ENCODE results near the gene MEG3.

Gene MEG3

DNA sequence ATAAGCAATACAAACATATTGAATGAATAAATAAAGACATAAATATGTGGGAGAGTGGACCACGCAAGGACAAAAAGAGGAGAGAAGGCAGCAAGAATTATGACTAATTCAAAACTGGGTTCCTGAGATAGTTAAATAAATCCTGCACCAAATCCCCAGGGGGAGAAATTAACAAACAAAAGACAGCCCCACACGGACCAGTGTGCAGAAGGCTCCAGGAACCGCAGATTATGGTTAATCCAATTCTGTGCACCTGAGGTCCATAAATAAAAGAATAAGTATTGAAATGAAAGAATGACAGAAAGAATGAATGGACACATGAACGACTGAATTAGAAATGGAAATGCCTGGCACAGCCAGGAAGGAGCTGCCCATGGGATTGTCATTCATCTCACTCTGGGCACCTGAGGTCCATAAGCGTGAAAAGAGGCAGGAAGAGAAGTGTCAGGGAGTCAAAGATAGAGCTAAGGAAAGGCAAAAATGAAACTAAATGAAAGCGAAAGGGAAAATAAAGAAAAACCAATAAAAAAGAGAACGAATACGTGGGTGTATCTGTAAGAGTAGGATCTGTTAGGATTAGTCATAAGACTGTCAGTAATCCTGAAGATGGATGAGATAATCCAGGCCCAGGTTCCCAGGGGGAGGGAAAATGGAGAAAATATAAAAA, 23.3 kb downstream of the MEG3 start:
- DNase-seq (ENCODE audit: low read depth), result no peak

DNA sequence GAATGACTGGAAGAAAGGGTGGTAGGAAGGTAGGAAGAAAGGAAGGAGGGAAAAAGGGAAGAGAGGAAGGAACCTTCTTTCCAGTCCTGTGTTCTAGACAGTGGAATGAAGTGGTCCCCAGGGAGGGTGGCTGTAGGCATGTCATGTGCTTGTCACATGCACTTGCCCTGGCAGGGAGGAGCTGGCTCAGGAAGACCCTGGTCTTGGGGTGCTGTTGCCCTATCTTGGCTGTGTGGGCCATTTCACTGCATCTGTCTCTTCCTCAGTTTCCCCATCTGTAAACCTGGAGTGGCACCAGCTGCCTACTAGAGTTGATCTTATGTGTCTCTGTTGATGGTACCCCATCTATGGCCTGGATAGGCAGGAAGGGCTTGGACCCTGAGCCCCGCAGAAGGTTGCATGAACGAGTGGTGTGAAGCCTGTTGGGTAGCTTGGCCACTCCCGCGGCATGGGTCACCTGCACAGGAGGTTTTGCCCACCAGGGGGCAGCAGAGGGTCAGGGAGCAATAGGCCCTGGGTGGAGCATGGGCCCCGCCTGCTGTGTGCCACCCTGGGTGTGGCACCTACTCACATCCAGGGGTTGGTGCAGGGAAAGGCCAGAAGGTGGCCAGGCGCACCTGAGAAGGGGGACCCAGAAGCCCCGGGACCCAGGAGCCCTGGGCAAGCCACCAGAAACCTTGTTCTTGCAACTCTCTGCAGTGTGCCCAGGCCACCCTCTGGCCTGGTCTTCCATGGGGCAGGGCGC, 25.1 kb downstream of the MEG3 start:
- DNase-seq (ENCODE audit: low read depth), result peak; percentile 74

DNA sequence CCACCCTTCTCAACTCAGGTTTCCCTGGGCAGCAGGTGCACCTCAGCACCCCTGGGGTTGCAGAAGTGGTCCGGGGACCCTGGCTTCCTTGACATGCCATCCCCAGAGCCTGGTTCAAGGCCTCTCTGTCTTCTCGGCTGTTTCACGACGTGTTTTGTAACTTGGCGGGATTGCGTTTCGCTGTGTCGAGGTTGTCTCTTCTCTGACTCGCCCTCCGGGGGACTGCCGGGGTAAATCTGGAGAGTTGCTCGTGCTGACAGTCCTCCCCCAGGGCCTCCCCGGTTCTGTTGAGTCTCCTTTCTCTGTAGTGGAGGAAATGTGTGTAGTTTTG, 25.6 kb downstream of the MEG3 start:
- no peak for DNase-seq (ENCODE audit: low read depth)

DNA sequence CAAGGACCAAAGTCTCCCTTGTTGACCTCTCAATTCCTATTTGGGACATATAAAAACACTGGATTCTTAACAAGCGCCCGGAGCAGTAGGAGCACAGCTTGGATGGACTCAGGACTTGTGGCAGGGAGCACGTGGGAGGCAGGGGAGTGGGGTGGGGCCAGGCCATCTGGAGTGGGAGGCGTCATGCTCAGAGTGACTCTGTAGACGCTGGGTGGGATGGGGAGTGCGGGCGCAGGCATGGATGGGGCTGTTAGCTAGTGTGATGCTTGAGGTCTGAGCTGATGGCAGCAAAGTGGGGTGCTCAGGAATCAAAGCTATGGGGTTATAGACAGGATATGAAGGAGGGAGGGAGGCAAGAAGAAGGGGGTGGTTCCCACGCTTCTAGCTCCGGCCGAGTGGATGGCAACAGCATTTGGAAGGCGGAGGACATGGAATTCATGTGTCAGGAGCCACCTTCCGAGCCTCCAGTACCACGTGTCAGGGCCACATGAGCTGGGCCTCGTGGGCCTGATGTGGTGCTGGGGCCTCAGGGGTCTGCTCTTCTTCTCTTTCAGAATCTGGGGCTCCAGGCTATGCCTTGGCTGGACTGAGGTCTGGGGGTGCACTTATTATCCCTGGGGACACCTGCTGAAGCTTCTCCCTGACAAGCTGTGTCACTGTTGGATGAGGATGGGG, 26.2 kb downstream of the MEG3 start:
- DNase-seq (ENCODE audit: low read depth), result no peak

DNA sequence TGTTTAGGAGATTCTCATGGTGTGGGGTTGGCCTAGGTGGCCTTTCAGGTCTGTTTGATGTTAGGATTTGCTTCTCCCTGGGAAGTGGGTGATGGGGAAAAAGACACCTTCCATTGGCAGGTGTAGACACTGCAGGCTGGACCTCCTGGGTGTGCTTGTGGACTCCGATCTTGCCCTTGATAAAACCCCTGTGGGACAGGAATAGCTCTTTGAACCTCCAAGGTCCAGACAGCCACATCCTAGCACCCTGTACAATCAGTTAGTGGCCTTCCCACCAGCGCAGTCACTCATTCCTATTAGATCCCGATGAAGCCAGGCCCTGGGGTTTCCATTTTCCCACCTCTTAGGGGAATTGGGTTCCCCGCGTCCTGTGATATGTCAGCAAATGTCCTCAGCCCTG, 28.5 kb downstream of the MEG3 start:
- no peak for DNase-seq (ENCODE audit: low read depth)

DNA sequence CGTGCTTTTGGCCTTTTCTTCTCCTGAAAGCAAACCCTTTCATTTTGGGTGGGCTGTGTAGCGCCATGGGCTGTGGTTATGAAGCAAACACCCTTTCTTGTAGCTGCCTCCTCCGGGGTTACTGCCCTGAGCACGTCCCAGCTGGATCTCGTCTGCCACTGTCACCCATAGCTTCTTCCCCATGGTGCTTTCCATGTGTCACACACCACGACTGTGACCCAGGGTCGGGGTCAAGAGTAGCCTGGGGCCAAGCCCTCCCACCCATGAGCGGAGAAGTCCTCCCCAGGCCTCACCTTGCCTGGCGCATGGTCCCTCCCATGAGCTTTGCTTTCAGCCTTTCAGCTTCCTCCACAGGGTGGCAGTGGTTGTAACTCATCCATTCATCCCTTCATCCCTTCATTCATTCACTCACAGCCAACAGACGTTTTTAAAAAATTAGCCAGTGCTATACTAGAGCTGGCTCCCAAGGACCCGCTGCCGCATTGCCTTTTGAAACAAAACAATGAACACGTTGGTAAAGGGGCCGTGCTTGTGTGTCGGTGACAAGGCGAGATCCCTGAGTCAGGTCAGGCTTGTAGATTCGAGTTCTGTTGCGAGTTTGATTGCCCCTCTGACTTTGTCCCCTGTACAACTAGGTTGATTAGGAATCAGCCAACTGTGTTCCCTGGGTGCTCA, 29.5 kb downstream of the MEG3 start:
- no peak for DNase-seq (ENCODE audit: low read depth)

DNA sequence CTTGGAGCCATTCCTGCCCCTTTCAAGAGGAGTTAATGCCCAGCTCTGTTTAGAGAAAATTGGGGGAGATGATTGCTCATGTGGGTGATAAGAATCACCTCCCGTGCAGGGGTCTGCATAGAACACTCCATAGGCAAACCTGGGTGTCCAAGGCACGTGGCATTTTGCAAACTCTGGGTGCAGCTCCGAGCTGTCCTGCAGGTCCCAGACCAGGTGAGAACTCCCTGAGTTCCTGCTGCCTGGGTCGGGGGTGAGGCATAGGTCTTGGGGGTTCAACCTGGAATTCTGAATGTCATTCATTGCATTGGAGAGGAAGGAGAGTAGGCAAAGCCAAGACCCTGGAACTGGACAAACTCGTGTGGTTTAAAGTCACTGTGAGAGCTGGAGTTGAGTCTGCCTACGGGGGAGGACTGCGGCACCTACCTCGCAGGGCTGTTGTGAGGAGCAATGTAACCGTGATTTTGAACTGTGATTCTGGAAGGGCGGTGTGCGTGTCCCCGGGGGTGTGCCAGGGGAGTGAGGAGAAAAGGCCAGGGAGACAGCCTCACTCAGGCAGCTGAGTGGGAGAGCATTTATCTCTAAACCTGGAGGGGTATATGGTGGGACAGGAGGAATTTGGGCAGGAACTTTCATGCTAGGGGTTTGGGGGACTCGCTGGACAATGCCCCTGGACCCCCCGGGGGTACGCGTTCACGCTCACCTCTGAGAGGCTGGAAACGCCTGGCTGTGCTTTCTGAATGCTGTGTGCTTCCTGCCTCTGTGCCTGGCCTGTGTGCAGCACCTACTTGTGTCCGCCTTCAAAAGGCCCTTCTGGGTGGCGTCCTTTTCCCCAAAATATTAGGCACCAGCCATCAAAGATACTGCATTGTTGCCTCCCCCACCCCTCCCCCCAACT, 30.4 kb downstream of the MEG3 start:
- DNase-seq (ENCODE audit: low read depth), result no peak

DNA sequence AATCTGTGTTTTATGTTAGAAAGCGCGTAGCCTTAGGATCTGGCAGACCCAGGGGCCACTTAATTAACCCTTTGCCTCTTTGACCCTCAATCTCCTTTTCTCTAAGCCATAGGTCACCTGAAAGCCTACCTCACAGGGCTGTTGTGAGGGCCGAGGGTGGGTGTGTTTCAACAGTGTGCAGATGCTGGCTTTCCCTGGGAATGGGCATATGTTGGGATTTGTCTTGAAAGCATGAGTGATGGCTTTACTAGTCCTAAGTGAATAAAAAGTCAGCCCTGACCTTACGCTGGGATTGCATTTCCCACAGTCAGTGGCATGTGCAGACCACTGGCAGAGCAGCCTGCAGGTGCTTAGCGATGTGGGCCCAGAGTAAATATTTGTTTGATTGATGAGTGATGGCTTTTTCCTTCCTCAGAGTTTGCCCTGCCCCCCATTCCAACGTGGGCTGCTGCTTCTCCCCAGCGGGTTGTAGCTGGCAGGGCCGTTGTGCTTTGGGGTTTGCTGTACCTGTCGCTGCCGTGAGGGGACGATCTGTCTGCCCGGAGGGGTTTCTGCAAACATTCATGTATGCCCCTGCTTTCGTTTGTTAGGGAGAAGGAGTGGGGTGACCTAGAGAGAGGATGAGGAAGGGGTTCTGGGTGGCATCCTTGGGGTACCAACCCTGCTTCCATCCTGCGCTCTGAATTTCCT, 31.5 kb downstream of the MEG3 start:
- no peak for DNase-seq (ENCODE audit: low read depth)

DNA sequence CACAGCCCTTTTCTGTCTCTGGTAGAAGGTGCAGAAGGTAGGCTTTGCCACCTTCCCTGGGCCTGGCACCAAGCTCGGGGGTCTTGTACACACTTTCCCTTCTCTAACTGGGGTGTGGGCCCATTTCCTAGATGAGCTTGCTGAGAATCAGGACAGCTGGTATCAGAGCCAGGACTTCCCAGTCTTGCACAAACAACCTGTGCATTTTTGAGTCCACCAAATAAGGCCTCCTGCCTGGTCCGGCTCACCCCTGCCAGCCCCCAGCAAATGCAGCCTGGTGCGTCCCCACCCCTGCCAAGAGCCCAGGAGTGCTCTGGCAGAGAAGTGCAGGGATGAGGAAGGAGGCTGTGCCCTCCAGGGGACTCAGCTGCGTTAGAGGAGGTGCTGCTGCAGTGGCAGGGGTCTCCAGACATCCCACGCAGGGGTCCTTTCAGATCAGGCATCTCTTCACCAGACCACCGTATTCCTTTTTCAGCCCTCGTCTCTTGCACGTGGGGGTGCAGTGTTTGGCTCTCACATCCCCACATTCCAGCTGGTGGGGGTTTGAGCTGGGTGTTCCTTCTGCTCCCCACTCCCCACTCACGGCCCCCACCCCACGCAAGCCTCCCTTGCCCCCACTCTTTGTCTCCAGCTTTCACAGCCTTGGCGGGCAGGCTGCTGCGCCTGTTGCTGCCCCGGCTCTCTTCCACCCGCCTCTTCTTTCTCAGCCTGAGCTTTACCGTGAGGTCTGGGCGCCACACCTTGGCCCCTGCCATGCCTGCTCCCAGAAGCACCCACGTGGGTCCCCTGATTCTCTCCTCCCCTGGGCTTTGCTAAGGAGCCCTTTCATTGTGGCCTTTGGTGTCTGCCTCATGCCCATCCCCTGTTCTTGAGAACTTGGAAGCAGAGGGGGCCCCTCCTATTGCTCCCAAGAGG, 32.3 kb downstream of the MEG3 start:
- no peak for DNase-seq (ENCODE audit: low read depth)

DNA sequence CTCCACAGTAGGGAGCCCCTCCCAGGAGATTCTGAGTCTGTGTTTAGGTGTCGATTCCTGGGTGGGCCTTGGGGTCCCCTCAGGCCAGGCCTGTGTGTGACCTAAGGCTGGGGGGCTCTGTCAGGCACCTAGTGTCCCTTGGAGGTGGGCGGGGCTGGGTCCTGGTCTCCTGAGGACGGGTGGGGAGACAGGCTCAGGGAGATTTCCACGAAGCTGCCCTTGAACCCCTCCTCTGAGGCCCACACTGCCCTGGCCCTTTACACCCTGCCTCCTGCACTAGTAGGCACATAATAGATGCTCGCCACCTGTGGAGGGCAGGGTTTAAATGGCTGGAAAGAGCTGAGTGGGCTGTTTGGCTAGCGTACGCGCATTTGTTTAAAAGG, 32.9 kb downstream of the MEG3 start:
- no peak for DNase-seq (ENCODE audit: low read depth)

DNA sequence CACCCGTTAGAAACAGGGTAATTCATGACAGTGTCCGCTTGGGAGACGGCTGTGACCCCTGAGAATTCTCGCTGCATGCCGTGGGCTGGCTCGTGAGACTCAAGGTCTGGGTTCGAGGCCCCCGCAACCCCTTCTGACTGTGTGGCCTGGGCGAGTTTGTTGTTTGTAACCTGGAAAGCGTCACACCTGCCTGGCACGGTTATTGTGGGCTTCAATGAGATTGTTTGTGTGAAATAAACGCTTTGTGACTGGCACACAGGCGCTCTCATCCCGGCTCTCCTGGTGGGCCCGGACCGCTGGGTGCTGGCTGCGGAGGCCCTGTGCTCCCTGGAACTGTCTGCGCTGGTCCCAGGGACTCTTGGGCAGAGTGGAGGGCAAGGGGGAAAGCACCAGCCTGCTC, 33.9 kb downstream of the MEG3 start:
- no peak for DNase-seq (ENCODE audit: low read depth)

DNA sequence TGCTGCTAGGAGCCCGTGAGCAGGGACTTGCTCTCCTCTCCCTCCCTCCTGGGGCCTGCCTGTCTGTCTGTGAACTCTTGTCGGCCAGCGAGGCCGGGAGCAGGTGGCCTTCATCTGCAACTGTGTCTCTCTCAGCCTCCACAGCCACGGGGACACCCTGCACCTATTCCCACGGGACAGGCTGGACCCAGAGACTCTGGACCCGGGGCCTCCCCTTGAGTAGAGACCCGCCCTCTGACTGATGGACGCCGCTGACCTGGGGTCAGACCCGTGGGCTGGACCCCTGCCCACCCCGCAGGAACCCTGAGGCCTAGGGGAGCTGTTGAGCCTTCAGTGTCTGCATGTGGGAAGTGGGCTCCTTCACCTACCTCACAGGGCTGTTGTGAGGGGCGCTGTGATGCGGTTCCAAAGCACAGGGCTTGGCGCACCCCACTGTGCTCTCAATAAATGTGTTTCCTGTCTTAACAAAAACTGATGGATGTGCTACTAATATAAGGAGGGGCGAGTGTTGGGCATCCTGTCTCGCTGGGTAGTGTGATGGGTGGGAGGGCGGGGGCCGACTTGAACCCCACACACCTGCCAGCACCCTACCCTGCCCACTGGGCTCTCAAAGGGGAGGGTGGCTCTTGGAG, 34.8 kb downstream of the MEG3 start:
- no peak for DNase-seq (ENCODE audit: low read depth)

DNA sequence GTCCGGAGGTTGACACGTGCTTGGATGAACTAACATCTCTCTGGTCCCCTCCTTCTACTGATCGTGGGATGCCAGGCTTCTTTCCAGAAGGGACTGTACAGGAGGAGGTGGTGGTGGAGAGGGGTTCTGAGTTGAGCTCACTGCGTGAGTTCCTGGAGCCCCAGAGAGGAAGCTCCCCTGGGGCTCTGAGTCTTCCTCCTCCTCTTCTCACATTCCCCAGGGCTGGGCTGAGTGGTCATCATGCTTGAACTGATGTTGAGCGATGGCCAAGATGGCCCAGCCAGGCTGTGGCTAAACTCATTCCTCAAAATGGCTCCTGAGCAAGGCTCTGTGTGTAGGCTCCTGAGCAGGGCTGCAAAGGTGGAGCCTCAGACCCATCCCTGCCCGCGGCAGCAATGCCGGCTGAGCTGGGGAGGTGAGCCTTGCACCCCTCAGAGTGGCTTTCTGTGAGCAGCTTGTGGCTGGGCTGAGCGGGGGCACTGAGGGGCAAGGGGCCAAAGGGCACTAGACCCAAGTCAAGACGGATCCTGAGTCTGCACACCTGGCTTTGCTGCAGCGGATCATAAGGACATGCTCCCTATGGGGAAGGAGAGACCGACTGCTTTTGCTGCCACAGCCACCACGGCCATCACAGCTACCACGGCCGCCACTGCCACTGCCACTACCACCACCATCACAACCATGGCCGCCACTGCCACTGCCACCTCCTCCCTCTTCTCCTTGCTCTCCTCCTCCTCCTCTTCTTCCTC, 35.4 kb downstream of the MEG3 start:
- DNase-seq (ENCODE audit: low read depth), result no peak

DNA sequence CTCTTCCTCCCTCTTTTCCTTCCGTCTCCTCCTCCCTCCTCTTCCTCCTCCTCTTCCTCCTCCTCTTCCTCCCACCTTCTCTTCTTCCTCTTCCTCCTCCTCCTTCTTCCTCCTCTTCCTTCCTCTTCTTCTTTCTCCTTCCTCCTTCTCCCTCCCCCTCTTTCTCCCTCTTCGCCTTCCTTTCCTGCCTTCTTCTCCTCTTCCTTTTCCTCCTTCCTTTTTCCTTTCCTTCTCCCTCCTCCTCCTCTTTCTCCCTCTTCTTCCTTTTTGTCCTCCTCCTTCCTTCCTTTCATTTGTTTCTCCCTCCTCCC, 36.0 kb downstream of the MEG3 start:
- DNase-seq (ENCODE audit: low read depth), result no peak

DNA sequence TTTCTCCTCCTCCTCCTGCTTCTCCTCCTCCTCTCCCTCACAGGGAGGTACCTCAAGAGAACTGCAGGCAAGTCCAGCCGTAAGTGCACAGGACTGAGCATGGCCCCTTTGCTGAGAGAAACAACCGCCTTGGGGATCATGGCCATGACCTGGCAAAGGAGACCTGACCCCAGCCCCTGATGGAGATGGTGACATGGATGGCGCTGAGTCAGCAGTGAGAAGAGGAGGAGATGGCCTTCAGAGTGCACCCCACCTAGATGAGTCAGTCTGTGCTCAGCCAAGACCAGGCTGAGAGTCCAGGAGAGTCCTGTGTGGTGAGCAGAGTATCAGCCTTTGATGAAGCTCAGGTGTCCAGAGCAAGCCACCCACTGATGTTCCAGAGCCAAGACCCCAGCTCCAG, 36.4 kb downstream of the MEG3 start:
- DNase-seq (ENCODE audit: low read depth), result no peak

DNA sequence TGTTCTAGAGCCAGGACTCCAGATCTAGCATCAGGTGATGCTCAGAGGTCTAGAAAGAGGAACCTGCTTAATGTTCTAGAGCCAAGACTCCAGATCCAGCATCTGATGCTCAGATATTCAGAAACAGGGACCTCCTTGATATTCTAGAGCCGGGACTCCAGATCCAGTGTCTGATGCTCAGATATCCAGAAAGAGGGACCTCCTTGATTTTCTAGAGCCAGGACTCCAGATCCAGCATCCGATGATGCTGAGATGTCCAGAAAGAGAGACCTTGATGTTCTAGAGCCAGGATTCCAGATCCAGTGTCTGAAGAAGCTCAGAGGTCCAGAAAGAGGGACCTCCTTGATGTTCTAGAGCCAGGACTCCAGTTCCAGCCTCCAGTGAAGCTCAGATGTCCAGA, 36.9 kb downstream of the MEG3 start:
- DNase-seq (ENCODE audit: low read depth), result no peak

DNA sequence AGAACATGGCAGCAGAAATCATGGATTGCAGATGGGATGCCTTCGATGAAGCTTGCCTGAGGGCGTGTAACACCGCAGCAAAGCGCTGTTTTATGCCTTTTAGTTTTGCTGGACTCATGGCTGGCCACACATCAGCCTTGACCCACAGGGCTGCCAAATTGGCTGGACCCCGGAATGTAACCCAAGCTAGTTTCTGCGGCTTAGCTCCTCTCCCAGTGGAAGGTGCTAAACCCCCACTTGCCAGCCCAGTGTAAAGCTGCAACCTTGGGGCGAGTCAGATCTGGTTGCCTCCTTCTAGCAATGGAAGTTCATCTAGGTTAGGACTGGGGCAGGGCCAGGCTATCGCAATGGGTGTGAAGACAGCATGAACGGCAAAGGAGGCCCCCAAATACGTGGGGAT, 38.3 kb downstream of the MEG3 start:
- no peak for DNase-seq (ENCODE audit: low read depth)

DNA sequence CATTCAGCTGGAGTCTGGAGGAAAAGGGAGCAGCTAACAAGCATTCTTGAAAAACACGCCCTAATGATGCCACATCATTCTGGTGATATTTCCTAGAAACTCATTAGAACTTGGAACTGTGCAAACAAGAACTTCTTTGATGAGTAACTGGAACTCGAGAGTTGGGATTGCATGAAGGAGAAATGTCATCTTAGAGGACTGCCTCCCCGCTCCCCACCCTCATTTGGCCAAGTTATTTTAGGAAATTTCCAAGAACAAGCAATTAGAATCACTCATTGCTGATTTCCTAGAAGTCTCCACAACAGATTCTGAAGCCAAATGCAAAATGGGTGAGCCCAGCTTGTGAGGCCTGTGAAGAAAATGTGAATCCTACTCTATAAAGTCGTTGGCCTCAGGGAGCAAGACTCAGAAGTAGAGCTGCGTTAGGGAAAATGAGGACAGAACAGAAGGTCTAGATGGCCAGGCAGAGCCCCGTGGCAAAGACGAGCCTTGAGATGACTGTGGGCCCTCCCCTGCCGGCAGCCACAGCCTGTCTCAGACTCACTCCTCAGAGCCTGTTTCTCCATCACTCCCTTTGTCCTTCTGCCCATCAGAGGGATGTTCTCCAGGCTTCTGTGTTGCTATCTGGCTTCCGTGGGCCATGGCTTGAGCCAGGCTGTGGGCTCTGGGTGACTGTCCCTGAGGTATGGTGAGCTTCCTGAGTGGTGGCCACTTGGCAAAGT, 39.2 kb downstream of the MEG3 start:
- DNase-seq (ENCODE audit: low read depth), result no peak

All from activated T-cell treated with anti-CD3 and anti-CD28 coated beads for 48 hours (primary cell).